Tibial nerve (tissue), 4 donors: ENCODE data around the gene CFAP61. TPM values are rescaled to one million over a fixed set of nuclear protein-coding genes. Genes with fewer than 3 reads are reported as not detected.

Experiments used
- DNase-seq, 2 donors: peaks; one replicate each; pipeline ENCODE4 v3.0.0-alpha.2; 2019; ENCODE audit warnings: low spot score in 2 of 2
- H3K27ac ChIP-seq, 4 donors: fragments of 200-600 bp; sonication (generic) in 3 of 4; one replicate each; pipeline ENCODE4 v1.5.1; 2017 to 2019; ENCODE audit warnings: mild to moderate bottlenecking in 1 of 4
- H3K27me3 ChIP-seq, 2 donors: fragments of 200-600 bp; sonication (generic) in 1 of 2; one replicate each; pipeline versions ENCODE4 v1.5.1 to v1.6.0; 2017 to 2019
- H3K36me3 ChIP-seq, 3 donors: fragments of 200-600 bp; sonication (generic); one replicate each; pipeline ENCODE4 v1.5.1; 2018 to 2019
- H3K4me1 ChIP-seq, 4 donors: fragments of 200-600 bp; sonication (generic) in 3 of 4; one replicate each; pipeline ENCODE4 v1.5.1; 2017 to 2019
- H3K4me3 ChIP-seq, 4 donors: fragments of 200-600 bp; sonication (generic) in 3 of 4; one replicate each; pipeline ENCODE4 v1.5.1; 2017 to 2019; ENCODE audit warnings: mild to moderate bottlenecking in 1 of 4, moderate library complexity in 1 of 4
- H3K9me3 ChIP-seq, 4 donors: fragments of 200-600 bp; sonication (generic) in 3 of 4; one replicate each; pipeline ENCODE4 v1.5.1; 2017 to 2019
- EP300 ChIP-seq, 2 donors: sonication (generic); formaldehyde crosslinking; IDR thresholded peaks; one replicate each; pipeline ENCODE4 v1.6.1; 2017; ENCODE audit warnings: antibody characterized with exemption in 2 of 2, mild to moderate bottlenecking in 1 of 2
- POLR2A ChIP-seq, 2 donors: fragments of 450-650 bp; IDR thresholded peaks; one replicate each; pipeline ENCODE4 v1.6.1; 2017; ENCODE audit warnings: antibody characterized with exemption in 2 of 2, mild to moderate bottlenecking in 2 of 2, moderate library complexity in 2 of 2
- WGBS, 2 donors: methylation state at CpG; one replicate each; pipeline ENCODE4 v1.1.5; 2018; 5-methylcytosine and 5-hydroxymethylcytosine counted together
- total RNA-seq, 4 donors: library from RNA; depleted of rRNA; stranded (reverse); fragments of >200 nt; gene quantifications; one replicate each; pipeline ENCODE4 v1.1.0, GENCODE V29; 2016
- TF ChIP-seq, protein P1 (sequence below), 5 experiments: fragments of 200-600 bp in 3 of 5; fragments of 450-650 bp in 2 of 5; sonication (generic) in 3 of 5; IDR thresholded peaks; one replicate each; pipeline ENCODE4 v1.5.1; 2016 to 2019; ENCODE audit warnings: antibody characterized with exemption in 5 of 5, mild to moderate bottlenecking in 3 of 5, moderate library complexity in 2 of 5

Gene CFAP61
- total RNA-seq, 4 donors from 2014 or later = 0.21 to 1.5 (median 0.60) TPM; not detected in 1

DNA sequence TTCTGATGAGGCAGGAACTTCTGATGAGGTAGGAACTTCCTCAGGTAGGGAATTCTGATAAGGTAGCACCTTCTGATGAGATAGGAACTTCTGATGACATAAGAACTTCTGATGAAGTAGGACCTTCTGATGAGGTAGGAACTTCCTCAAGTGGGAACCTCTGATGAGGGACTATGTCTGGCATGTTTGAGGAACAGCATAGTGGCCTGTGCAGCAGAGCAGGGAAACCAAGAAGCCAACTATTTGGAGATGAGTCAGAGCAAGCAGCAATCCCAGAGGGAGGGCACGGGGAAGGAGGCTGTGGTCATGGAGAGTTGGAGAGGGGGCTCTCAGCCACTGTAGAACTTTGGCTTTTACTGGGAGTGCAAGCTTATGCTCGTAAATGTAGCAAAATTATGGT, 132.4 kb downstream of the CFAP61 start:
- no peak for DNase-seq
- no peak overlapping the region for H3K27ac ChIP-seq
- H3K9me3 ChIP-seq = peaks cover 0 to 11% (median 0%) of the 10 kb centered on the region in 4 donors
- H3K4me1 ChIP-seq = no peaks in the 10 kb centered on the region
- no peak for TF ChIP-seq POLR2A (IDR thresholded peaks at IDR 0.05)
- no peak for TF ChIP-seq EP300 (IDR thresholded peaks at IDR 0.05)
- TF ChIP-seq, protein P1, sequence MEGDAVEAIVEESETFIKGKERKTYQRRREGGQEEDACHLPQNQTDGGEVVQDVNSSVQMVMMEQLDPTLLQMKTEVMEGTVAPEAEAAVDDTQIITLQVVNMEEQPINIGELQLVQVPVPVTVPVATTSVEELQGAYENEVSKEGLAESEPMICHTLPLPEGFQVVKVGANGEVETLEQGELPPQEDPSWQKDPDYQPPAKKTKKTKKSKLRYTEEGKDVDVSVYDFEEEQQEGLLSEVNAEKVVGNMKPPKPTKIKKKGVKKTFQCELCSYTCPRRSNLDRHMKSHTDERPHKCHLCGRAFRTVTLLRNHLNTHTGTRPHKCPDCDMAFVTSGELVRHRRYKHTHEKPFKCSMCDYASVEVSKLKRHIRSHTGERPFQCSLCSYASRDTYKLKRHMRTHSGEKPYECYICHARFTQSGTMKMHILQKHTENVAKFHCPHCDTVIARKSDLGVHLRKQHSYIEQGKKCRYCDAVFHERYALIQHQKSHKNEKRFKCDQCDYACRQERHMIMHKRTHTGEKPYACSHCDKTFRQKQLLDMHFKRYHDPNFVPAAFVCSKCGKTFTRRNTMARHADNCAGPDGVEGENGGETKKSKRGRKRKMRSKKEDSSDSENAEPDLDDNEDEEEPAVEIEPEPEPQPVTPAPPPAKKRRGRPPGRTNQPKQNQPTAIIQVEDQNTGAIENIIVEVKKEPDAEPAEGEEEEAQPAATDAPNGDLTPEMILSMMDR (IDR thresholded peaks at IDR 0.05) = no peak
- no peak overlapping the region for H3K4me3 ChIP-seq
- no peaks in the 10 kb centered on the region for H3K36me3 ChIP-seq
- no peaks in the 10 kb centered on the region for H3K27me3 ChIP-seq
- 74 to 86% methylated on average over 2 of the region's 2 CpGs for WGBS, 2 donors

DNA sequence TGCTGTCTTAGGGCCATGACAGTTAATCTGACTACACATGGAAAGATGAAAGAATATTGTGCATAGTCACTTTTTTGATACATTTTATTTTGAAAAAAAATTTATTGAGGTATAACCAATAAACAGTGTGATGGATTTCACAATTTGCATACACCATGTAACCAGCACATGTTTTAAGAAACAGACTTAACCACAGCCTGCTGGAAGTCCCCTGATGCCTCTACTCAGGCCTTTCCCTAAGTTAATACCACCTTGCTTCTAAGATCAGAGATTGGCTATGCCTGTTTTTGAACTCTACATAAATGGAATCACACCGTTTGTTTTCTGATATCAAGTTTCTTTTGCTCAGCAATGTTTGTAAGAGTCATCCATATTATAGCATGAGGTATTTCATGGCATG, 136.3 kb downstream of the CFAP61 start:
- WGBS, 2 donors = 74 to 87% methylated on average over 1 of the region's 1 CpG
- Histone ChIP-seq H3K4me1 (no peaks in the 10 kb centered on the region), H3K4me3 (no peak overlapping the region), H3K27me3 (no peaks in the 10 kb centered on the region), H3K27ac (no peak overlapping the region), H3K36me3 (no peaks in the 10 kb centered on the region), H3K9me3 (no peaks in the 10 kb centered on the region)
- DNase-seq = no peak
- TF ChIP-seq EP300 (IDR thresholded peaks at IDR 0.05) = no peak
- TF ChIP-seq, protein P1 (IDR thresholded peaks at IDR 0.05) = no peak
- no peak for TF ChIP-seq POLR2A (IDR thresholded peaks at IDR 0.05)

DNA sequence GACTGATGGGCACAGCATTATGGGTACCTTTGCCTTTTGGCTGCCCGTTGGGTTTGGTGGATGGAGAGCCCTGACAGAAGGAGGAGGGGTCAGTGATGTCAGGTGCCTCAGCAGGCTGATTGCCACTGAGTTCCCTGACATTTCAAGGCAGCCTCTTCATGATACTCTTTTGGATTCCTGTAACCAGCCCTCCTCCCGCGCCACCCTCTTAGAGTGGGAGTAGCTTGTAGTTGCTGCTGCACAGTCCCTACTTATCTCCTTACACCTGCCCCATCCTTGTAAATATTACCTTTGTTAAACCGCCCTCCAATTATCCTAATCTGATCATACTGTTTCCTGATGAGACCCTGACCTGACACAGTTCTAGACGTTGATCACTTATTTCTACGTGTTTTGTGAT, 140.0 kb downstream of the CFAP61 start:
- no peaks in the 10 kb centered on the region for H3K4me1 ChIP-seq
- TF ChIP-seq POLR2A (IDR thresholded peaks at IDR 0.05) = no peak
- TF ChIP-seq EP300 (IDR thresholded peaks at IDR 0.05) = no peak
- TF ChIP-seq, protein P1 (IDR thresholded peaks at IDR 0.05) = no peak
- no peak overlapping the region for H3K4me3 ChIP-seq
- H3K36me3 ChIP-seq = no peaks in the 10 kb centered on the region
- no peak for DNase-seq
- no peaks in the 10 kb centered on the region for H3K27me3 ChIP-seq
- 82 to 83% methylated on average over 6 of the region's 6 CpGs for WGBS, 2 donors
- H3K27ac ChIP-seq = no peak overlapping the region
- no peaks in the 10 kb centered on the region for H3K9me3 ChIP-seq

DNA sequence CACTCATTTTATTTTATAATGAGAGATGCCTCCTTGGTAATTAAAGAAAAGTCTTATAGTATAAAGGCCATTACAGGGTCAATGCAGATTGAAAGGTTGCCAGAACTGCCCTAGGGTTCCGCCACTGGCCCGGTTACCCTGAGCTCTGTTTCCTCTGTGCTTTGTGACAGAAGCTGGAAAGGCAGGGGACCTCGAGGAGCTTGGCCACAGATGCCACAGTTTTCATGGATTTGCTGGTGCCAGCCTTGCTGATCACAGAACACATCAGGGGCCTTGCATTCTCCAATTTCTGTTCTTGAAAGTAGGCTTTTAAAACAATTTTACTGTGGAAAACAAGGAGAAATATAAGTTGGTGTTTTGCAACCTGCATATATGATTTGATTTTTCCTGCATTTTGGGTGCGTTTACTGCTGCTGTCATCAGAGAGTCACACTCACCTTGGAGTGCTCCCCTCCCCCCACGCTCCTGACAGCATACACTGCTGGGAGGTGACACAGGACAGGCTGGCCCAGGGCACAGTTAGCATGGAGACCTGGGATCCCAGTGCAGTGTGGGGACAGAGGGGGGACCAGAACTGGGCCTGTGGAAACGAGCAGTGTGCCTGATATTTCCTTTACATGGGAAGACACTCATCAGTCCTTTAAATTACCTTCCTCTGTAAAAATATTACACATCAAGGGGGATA, 142.8 kb downstream of the CFAP61 start:
- WGBS, 2 donors = 55 to 64% methylated on average over 6 of the region's 6 CpGs
- TF ChIP-seq, protein P1 (IDR thresholded peaks at IDR 0.05) = no peak
- TF ChIP-seq EP300 (IDR thresholded peaks at IDR 0.05) = no peak
- no peak for TF ChIP-seq POLR2A (IDR thresholded peaks at IDR 0.05)
- Histone ChIP-seq H3K9me3 (no peaks in the 10 kb centered on the region), H3K27me3 (no peaks in the 10 kb centered on the region), H3K4me1 (peaks cover 0 to 7% (median 0%) of the 10 kb centered on the region in 4 donors), H3K4me3 (no peak overlapping the region), H3K27ac (no peak overlapping the region), H3K36me3 (no peaks in the 10 kb centered on the region)
- DNase-seq = no peak

DNA sequence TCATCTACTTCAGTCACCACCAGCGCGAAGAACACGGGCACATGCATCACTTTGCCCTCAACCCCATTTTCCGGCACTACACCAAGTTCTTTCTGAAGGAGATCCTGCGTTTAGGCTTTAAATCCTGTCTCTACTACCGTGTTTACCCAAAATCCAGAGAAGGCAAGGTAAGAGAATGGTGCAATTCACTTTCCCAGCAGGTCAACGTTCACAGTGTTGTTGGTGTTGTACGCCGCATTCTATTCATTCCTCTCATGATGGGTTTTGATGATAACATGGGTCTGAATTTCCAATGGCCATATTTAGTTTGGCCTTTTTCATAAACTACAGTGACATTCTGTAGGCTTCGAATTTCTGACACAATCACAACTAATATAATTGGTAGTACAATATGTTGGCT, 144.3 kb downstream of the CFAP61 start:
- DNase-seq = no peak
- Histone ChIP-seq H3K36me3 (no peaks in the 10 kb centered on the region), H3K27me3 (no peaks in the 10 kb centered on the region), H3K4me1 (peaks cover 0 to 7% (median 0%) of the 10 kb centered on the region in 4 donors), H3K9me3 (no peaks in the 10 kb centered on the region), H3K27ac (no peak overlapping the region), H3K4me3 (no peak overlapping the region)
- WGBS, 2 donors = 92 to 95% methylated on average over 10 of the region's 10 CpGs
- TF ChIP-seq POLR2A (IDR thresholded peaks at IDR 0.05) (no peak), EP300 (IDR thresholded peaks at IDR 0.05) (no peak)
- TF ChIP-seq, protein P1 (IDR thresholded peaks at IDR 0.05) = no peak
